Renal cortex interstitium (tissue), 11 donors: ENCODE measurements around the gene PPFIA3. TPM values are rescaled to one million over a fixed set of nuclear protein-coding genes. Genes with fewer than 3 reads are reported as not detected.
A peak's percentile ranks its signal among the peaks of the same experiment; 100 is the strongest.
"Not testable (repeated sequence)": the region's sequence is repeated elsewhere in the genome, so short reads cannot be mapped to it uniquely, and the experiment has no call there.

Experiments
- DNase-seq, 11 donors: peaks; one replicate each; pipeline ENCODE4 v3.0.0-alpha.2; 2013; ENCODE audit warnings: low read depth in 9 of 11, low spot score in 4 of 11; ENCODE audit errors: extremely low read depth in 1 of 11
- polyA plus RNA-seq, 3 donors: library from polyadenylated mRNA; unstranded; fragments of 120-200 nt; gene quantifications; one replicate each; pipeline ENCODE4 v1.2.1, GENCODE V29; 2013; ENCODE audit not compliant: insufficient read length in 3 of 3

The PPFIA3 gene
- polyA plus RNA-seq, 3 donors, result 4.7 to 8.4 (median 6.1) TPM

- DNase-seq, result no peak
Observed at GRCh38 chr19:49155820-49156346, 36.5 kb downstream of the PPFIA3 start.

GRCh38 chr19:49157445-49158224, 38.3 kb downstream of the PPFIA3 start, which contains the start of gene TRPM4:
TRPM4 (plus strand) TSS chr19:49157792; CDS start chr19:49157867, 75 bp downstream.
- DNase-seq, result peak in 8 of 11 donors; percentile 86 to 94 (median 88)

- DNase-seq, result no peak
Observed at GRCh38 chr19:49160450-49161189, 41.3 kb downstream of the PPFIA3 start.

GRCh38 chr19:49161987-49162386, 42.6 kb downstream of the PPFIA3 start:
- no peak for DNase-seq

- no peak for DNase-seq
Observed at GRCh38 chr19:49165111-49165750, 45.9 kb downstream of the PPFIA3 start.

GRCh38 chr19:49165865-49166301, 46.5 kb downstream of the PPFIA3 start:
- no peak for DNase-seq

GRCh38 chr19:49167857-49168409, 48.6 kb downstream of the PPFIA3 start:
- no peak for DNase-seq

GRCh38 chr19:49168421-49168820, 49.1 kb downstream of the PPFIA3 start:
- DNase-seq, result no peak

- DNase-seq, result no peak
Observed at GRCh38 chr19:49173198-49173597, 53.9 kb downstream of the PPFIA3 start.

GRCh38 chr19:49180659-49181058, 61.3 kb downstream of the PPFIA3 start:
- DNase-seq, result no peak

GRCh38 chr19:49182010-49182847, 62.9 kb downstream of the PPFIA3 start:
- DNase-seq, result not testable (repeated sequence)

GRCh38 chr19:49182848-49183375, 63.6 kb downstream of the PPFIA3 start:
- no peak for DNase-seq

GRCh38 chr19:49186108-49186507, 66.8 kb downstream of the PPFIA3 start:
- no peak for DNase-seq

GRCh38 chr19:49188626-49189200, 69.4 kb downstream of the PPFIA3 start:
- no peak for DNase-seq

- DNase-seq, result no peak
Observed at GRCh38 chr19:49189259-49189658, 69.9 kb downstream of the PPFIA3 start.

- DNase-seq, result no peak
Observed at GRCh38 chr19:49190781-49191180, 71.4 kb downstream of the PPFIA3 start.

GRCh38 chr19:49193822-49194394, 74.6 kb downstream of the PPFIA3 start:
- DNase-seq, result no peak
